Testis (tissue), 3 donors: Measurements from ENCODE around the gene C1orf210. TPM values are rescaled to one million over a fixed set of nuclear protein-coding genes. Genes with fewer than 3 reads are reported as not detected.

ENCODE experiments used
- DNase-seq: peaks from one replicate; pipeline ENCODE4 v3.0.0-alpha.2; 2019
- H3K27ac ChIP-seq, 2 donors: fragments of 200-600 bp; sonication (generic); one replicate each; pipeline ENCODE4 v1.5.1; 2019
- H3K27me3 ChIP-seq: fragments of 200-600 bp; sonication (generic); one replicate; pipeline ENCODE4 v1.5.1; 2019
- H3K36me3 ChIP-seq: fragments of 200-600 bp; sonication (generic); one replicate; pipeline ENCODE4 v1.5.1; 2017; ENCODE audit warnings: low read depth; ENCODE audit errors: missing control alignments
- H3K4me1 ChIP-seq: fragments of 200-600 bp; sonication (generic); one replicate; pipeline ENCODE4 v1.5.1; 2019
- H3K4me3 ChIP-seq, 2 donors: fragments of 200-600 bp; sonication (generic); one replicate each; pipeline ENCODE4 v1.5.1; 2017 to 2019
- H3K9me3 ChIP-seq: fragments of 200-600 bp; sonication (generic); one replicate; pipeline ENCODE4 v1.5.1; 2017
- CTCF ChIP-seq, 3 experiments: fragments of 450-650 bp in 2 of 3; fragments of 200-600 bp in 1 of 3; sonication (generic) in 1 of 3; IDR thresholded peaks; one replicate each; pipeline ENCODE4 v1.5.1; 2016 to 2019; ENCODE audit warnings: antibody characterized with exemption in 3 of 3, mild to moderate bottlenecking in 2 of 3, moderate library complexity in 1 of 3
- POLR2A ChIP-seq: fragments of 450-650 bp; IDR thresholded peaks from one replicate; pipeline ENCODE4 v1.6.1; 2017; ENCODE audit warnings: antibody characterized with exemption, mild to moderate bottlenecking, moderate library complexity
- WGBS, 2 donors: methylation state at CpG; one replicate each; pipeline ENCODE4 v1.1.5; 2018; 5-methylcytosine and 5-hydroxymethylcytosine counted together
- intact Hi-C: fragments of 100-400 bp; cut with DNase I; formaldehyde crosslinking; loops from one replicate; pipeline ENCODE4 v1.15.1; 2023; ENCODE audit warnings: low total_unique reads
- polyA plus RNA-seq: library from polyadenylated mRNA; stranded (reverse); fragments of 350-450 nt; fragmentation: Illumina TruSeq; extraction: RNeasy Lipid Tissue Mini Kit (QIAGEN cat#74804); gene quantifications from one replicate; pipeline ENCODE4 v1.2.3, GENCODE V29; 2014; ENCODE audit warnings: low read depth, low replicate concordance; ENCODE audit not compliant: insufficient read depth
- total RNA-seq, 2 donors: library from RNA; depleted of rRNA; stranded (reverse); fragments of >200 nt; gene quantifications; one replicate each; pipeline ENCODE4 v1.2.3, GENCODE V29; 2016

The C1orf210 gene
- total and polyA plus RNA-seq, 3 donors from 2014 or later, result 0.25 to 0.71 TPM; not detected in 1

- Histone ChIP-seq H3K27me3 (no peaks in the 10 kb centered on the region), H3K9me3 (no peaks in the 10 kb centered on the region), H3K27ac (no peak overlapping the region), H3K4me3 (no peak overlapping the region), H3K36me3 (no peaks in the 10 kb centered on the region), H3K4me1 (no peaks in the 10 kb centered on the region)
- 86 to 95% methylated on average over 1 of the region's 1 CpG for WGBS, 2 donors
- intact Hi-C loops, result no loop called here
- no peak for DNase-seq
- TF ChIP-seq CTCF (IDR thresholded peaks at IDR 0.05) (no peak), POLR2A (no peak)
These were observed 33.2 kb downstream of the C1orf210 start for GRCh38 chr1:43252225-43252624.

- Histone ChIP-seq H3K36me3 (no peaks in the 10 kb centered on the region), H3K27ac (no peak overlapping the region), H3K4me3 (no peak overlapping the region), H3K9me3 (no peaks in the 10 kb centered on the region), H3K4me1 (no peaks in the 10 kb centered on the region), H3K27me3 (no peaks in the 10 kb centered on the region)
- intact Hi-C loops, result no loop called here
- WGBS, 2 donors, result 92 to 94% methylated on average over 5 of the region's 5 CpGs
- DNase-seq, result no peak
- TF ChIP-seq CTCF (IDR thresholded peaks at IDR 0.05) (no peak), POLR2A (no peak)
These were observed 34.4 kb downstream of the C1orf210 start for GRCh38 chr1:43251024-43251423.

GRCh38 chr1:43250351-43250761 is 35.0 kb downstream of the C1orf210 start:
- no peaks in the 10 kb centered on the region for H3K27me3 ChIP-seq
- 85 to 86% methylated on average over 3 of the region's 3 CpGs for WGBS, 2 donors
- no peaks in the 10 kb centered on the region for H3K4me1 ChIP-seq
- H3K4me3 ChIP-seq, result no peak overlapping the region
- H3K36me3 ChIP-seq, result no peaks in the 10 kb centered on the region
- intact Hi-C loops, result no loop called here
- no peak for DNase-seq
- no peaks in the 10 kb centered on the region for H3K9me3 ChIP-seq
- no peak for TF ChIP-seq CTCF (IDR thresholded peaks at IDR 0.05)
- TF ChIP-seq POLR2A, result no peak
- no peak overlapping the region for H3K27ac ChIP-seq

GRCh38 chr1:43247256-43247921 is 38.0 kb downstream of the C1orf210 start:
- whole genome bisulfite sequencing, 2 donors, result 81 to 84% methylated on average over 6 of the region's 6 CpGs
- intact Hi-C loops, result no loop called here

More at GRCh38 chr1:43247256-43247921, 38.0 kb downstream of the C1orf210 start:
- no peaks in the 10 kb centered on the region for H3K36me3 ChIP-seq
- no peaks in the 10 kb centered on the region for H3K9me3 ChIP-seq
- no peak overlapping the region for H3K4me3 ChIP-seq
- TF ChIP-seq POLR2A, result no peak
- no peak for TF ChIP-seq CTCF (IDR thresholded peaks at IDR 0.05)
- no peak overlapping the region for H3K27ac ChIP-seq
- no peaks in the 10 kb centered on the region for H3K4me1 ChIP-seq
- DNase-seq, result no peak
- no peaks in the 10 kb centered on the region for H3K27me3 ChIP-seq
